ENCODE measurements around the gene NUDT8.

Gene NUDT8

GRCh38 chr11:67613313-67613959 lies 16.3 kb downstream of the NUDT8 start:
- no peak for TF ChIP-seq CTCF (IDR thresholded peaks at IDR 0.05; ENCODE audit: insufficient read depth, low read depth, low read length, missing control alignments)
- H3K4me3 ChIP-seq (ENCODE audit: low read length): no peak overlapping the region
- DNase-seq (ENCODE audit: low read depth): no peak

- TF ChIP-seq CTCF (IDR thresholded peaks at IDR 0.05; ENCODE audit: insufficient read depth, low read depth, low read length, missing control alignments): no peak
- no peak for DNase-seq (ENCODE audit: low read depth)
- H3K4me3 ChIP-seq (ENCODE audit: low read length): no peak overlapping the region
Measured at GRCh38 chr11:67612751-67613150, 17.0 kb downstream of the NUDT8 start.

GRCh38 chr11:67611704-67612587 lies 17.8 kb downstream of the NUDT8 start:
- DNase-seq (ENCODE audit: low read depth): no peak
- TF ChIP-seq CTCF (IDR thresholded peaks at IDR 0.05; ENCODE audit: insufficient read depth, low read depth, low read length, missing control alignments): no peak
- H3K4me3 ChIP-seq (ENCODE audit: low read length): no peak overlapping the region

- DNase-seq (ENCODE audit: low read depth): no peak
- no peak overlapping the region for H3K4me3 ChIP-seq (ENCODE audit: low read length)
- TF ChIP-seq CTCF (IDR thresholded peaks at IDR 0.05; ENCODE audit: insufficient read depth, low read depth, low read length, missing control alignments): no peak
Measured at GRCh38 chr11:67611165-67611564, 18.6 kb downstream of the NUDT8 start.

GRCh38 chr11:67610302-67610868 lies 19.4 kb downstream of the NUDT8 start:
- H3K4me3 ChIP-seq (ENCODE audit: low read length): no peak overlapping the region
- DNase-seq (ENCODE audit: low read depth): no peak
- no peak for TF ChIP-seq CTCF (IDR thresholded peaks at IDR 0.05; ENCODE audit: insufficient read depth, low read depth, low read length, missing control alignments)

GRCh38 chr11:67609316-67609715 lies 20.4 kb downstream of the NUDT8 start:
- H3K4me3 ChIP-seq (ENCODE audit: low read length): no peak overlapping the region
- no peak for TF ChIP-seq CTCF (IDR thresholded peaks at IDR 0.05; ENCODE audit: insufficient read depth, low read depth, low read length, missing control alignments)
- DNase-seq (ENCODE audit: low read depth): no peak

Measured in epithelial cell of esophagus (primary cell).